Endodermal cell (in vitro differentiated cells): ENCODE measurements around the gene FBXO8. TPM values are rescaled to one million over a fixed set of nuclear protein-coding genes. Genes with fewer than 3 reads are reported as not detected.

ENCODE experiments used
- DNase-seq: peaks from one replicate; pipeline ENCODE4 v3.0.0-alpha.2; 2017
- H3K27ac ChIP-seq: 2 replicates; pipeline ENCODE4 v1.5.1; 2013; ENCODE audit warnings: mild to moderate bottlenecking, low read depth, low read length, moderate library complexity
- H3K27me3 ChIP-seq: 2 replicates; pipeline ENCODE4 v1.6.1; 2013; ENCODE audit warnings: mild to moderate bottlenecking, low read length, moderate library complexity; ENCODE audit not compliant: insufficient read depth, control insufficient read depth, poor library complexity, severe bottlenecking
- H3K36me3 ChIP-seq: 2 replicates; pipeline ENCODE4 v1.7.0; 2013; ENCODE audit warnings: mild to moderate bottlenecking, low read length, moderate library complexity; ENCODE audit not compliant: control insufficient read depth, insufficient read depth
- H3K4me1 ChIP-seq: one replicate; pipeline ENCODE4 v1.7.0; 2013; ENCODE audit warnings: low read length; ENCODE audit not compliant: control insufficient read depth, insufficient read depth
- H3K4me3 ChIP-seq: 2 replicates; pipeline ENCODE4 v1.5.1; 2013; ENCODE audit warnings: mild to moderate bottlenecking, low read length, moderate library complexity
- H3K9ac ChIP-seq: 2 replicates; pipeline ENCODE4 v1.6.1; 2013; ENCODE audit warnings: mild to moderate bottlenecking, low read length, moderate library complexity; ENCODE audit not compliant: poor library complexity, severe bottlenecking; ENCODE audit errors: extremely low read depth
- H3K9me3 ChIP-seq: 2 replicates; pipeline ENCODE4 v1.6.1; 2013; ENCODE audit warnings: mild to moderate bottlenecking, low read length, moderate library complexity; ENCODE audit not compliant: control insufficient read depth
- H3K27ac Mint-ChIP-seq: 2 replicates; pipeline ENCODE4 v1.8.0; 2020; ENCODE audit warnings: mixed read lengths
- H3K27me3 Mint-ChIP-seq: 2 replicates; pipeline ENCODE4 v1.8.0; 2021; ENCODE audit warnings: mild to moderate bottlenecking, mixed read lengths; ENCODE audit not compliant: insufficient read depth
- H3K36me3 Mint-ChIP-seq: 2 replicates; pipeline ENCODE4 v1.8.0; 2020; ENCODE audit warnings: low read depth, mixed read lengths
- H3K4me1 Mint-ChIP-seq: 2 replicates; pipeline ENCODE4 v1.8.0; 2020; ENCODE audit warnings: mixed read lengths
- H3K4me3 Mint-ChIP-seq: 2 replicates; pipeline ENCODE4 v1.8.0; 2020; ENCODE audit warnings: mild to moderate bottlenecking, moderate library complexity, mixed read lengths
- H3K9me3 Mint-ChIP-seq: 2 replicates; pipeline ENCODE4 v1.8.0; 2020; ENCODE audit warnings: mild to moderate bottlenecking, mixed read lengths
- CTCF ChIP-seq: fragments of 200-600 bp; sonication (generic); conservative IDR thresholded peaks from 2 replicates; pipeline ENCODE4 v1.5.0; 2021; ENCODE audit warnings: antibody characterized with exemption, mild to moderate bottlenecking
- WGBS, 2 experiments: methylation state at CpG; one replicate each; pipeline versions ENCODE4 v1.1.5 to v1.1.7; 2013; ENCODE audit warnings: missing lambda C conversion rate in 2 of 2, mixed read lengths in 1 of 2; ENCODE audit not compliant: insufficient coverage in 1 of 2, insufficient read length in 1 of 2; 5-methylcytosine and 5-hydroxymethylcytosine counted together
- total RNA-seq, 2 donors: library from RNA; stranded (reverse); fragmentation: NEBNext Ultra II Directional in 1 of 2; extraction: Animal tissue kit (Norgen Biotek cat#: 25700) in 1 of 2; gene quantifications; 2 replicates in 1 of 2; 3 replicates in 1 of 2; pipeline ENCODE4 v1.2.1, GENCODE V29; 2021

The FBXO8 gene
- total RNA-seq, 2 donors from 2014 or later = 9.4 to 9.8 TPM

- peaks cover 23% of the 10 kb centered on the region for H3K36me3 Mint-ChIP-seq
- H3K9me3 Mint-ChIP-seq = no peaks in the 10 kb centered on the region
- H3K4me1 Mint-ChIP-seq = peaks cover 9% of the 10 kb centered on the region
- no peak overlapping the region for H3K27ac ChIP-seq
- H3K9ac ChIP-seq = no peak overlapping the region
- no peaks in the 10 kb centered on the region for H3K9me3 ChIP-seq
- TF ChIP-seq CTCF = no peak
- H3K4me3 ChIP-seq = no peak overlapping the region
- no peaks in the 10 kb centered on the region for H3K27me3 ChIP-seq
- WGBS, 2 experiments = 75 to 94% methylated on average over 1 to 3 of the region's 3 CpGs
- H3K4me1 ChIP-seq = no peaks in the 10 kb centered on the region
- no peaks in the 10 kb centered on the region for H3K27me3 Mint-ChIP-seq
- H3K4me3 Mint-ChIP-seq = no peak overlapping the region
- H3K36me3 ChIP-seq = peaks cover 25% of the 10 kb centered on the region
- DNase-seq = no peak
- H3K27ac Mint-ChIP-seq = no peak overlapping the region
Measured at GRCh38 chr4:174312993-174313392, 29.5 kb upstream of the FBXO8 start.

GRCh38 chr4:174307694-174308093 lies 24.2 kb upstream of the FBXO8 start:
- DNase-seq = no peak
- H3K27me3 Mint-ChIP-seq = no peaks in the 10 kb centered on the region
- no peaks in the 10 kb centered on the region for H3K4me1 ChIP-seq
- no peak overlapping the region for H3K27ac Mint-ChIP-seq
- H3K27me3 ChIP-seq = no peaks in the 10 kb centered on the region
- H3K36me3 Mint-ChIP-seq = peaks cover 24% of the 10 kb centered on the region
- H3K9ac ChIP-seq = no peak overlapping the region
- TF ChIP-seq CTCF = no peak
- no peaks in the 10 kb centered on the region for H3K9me3 Mint-ChIP-seq
- no peak overlapping the region for H3K27ac ChIP-seq
- H3K36me3 ChIP-seq = peaks cover 36% of the 10 kb centered on the region
- peaks cover 2% of the 10 kb centered on the region for H3K4me1 Mint-ChIP-seq
- no peak overlapping the region for H3K4me3 Mint-ChIP-seq
- 94 to 97% methylated on average over 3 of the region's 4 CpGs for WGBS, 2 experiments
- H3K9me3 ChIP-seq = no peaks in the 10 kb centered on the region
- no peak overlapping the region for H3K4me3 ChIP-seq

GRCh38 chr4:174305961-174306360 lies 22.5 kb upstream of the FBXO8 start:
- no peak for DNase-seq
- no peak overlapping the region for H3K9ac ChIP-seq
- no peaks in the 10 kb centered on the region for H3K4me1 ChIP-seq
- no peak overlapping the region for H3K4me3 ChIP-seq
- no peak overlapping the region for H3K4me3 Mint-ChIP-seq
- H3K9me3 Mint-ChIP-seq = no peaks in the 10 kb centered on the region
- no peaks in the 10 kb centered on the region for H3K27me3 Mint-ChIP-seq
- peaks cover 2% of the 10 kb centered on the region for H3K4me1 Mint-ChIP-seq
- peaks cover 37% of the 10 kb centered on the region for H3K36me3 ChIP-seq
- WGBS, 2 experiments = 87 to 100% methylated on average over 2 to 3 of the region's 3 CpGs
- TF ChIP-seq CTCF = no peak
- no peak overlapping the region for H3K27ac ChIP-seq
- H3K9me3 ChIP-seq = no peaks in the 10 kb centered on the region
- H3K36me3 Mint-ChIP-seq = peaks cover 21% of the 10 kb centered on the region
- no peaks in the 10 kb centered on the region for H3K27me3 ChIP-seq
- H3K27ac Mint-ChIP-seq = no peak overlapping the region
